H9 (cell line): Measurements from ENCODE around the gene PRR33. TPM values are rescaled to one million over a fixed set of nuclear protein-coding genes. Genes with fewer than 3 reads are reported as not detected.

Experiments used
- DNase-seq: peaks from one replicate; pipeline ENCODE4 v3.0.0-alpha.2; 2017
- H2AFZ ChIP-seq: one replicate; pipeline ENCODE4 v1.6.1; 2013; ENCODE audit warnings: mild to moderate bottlenecking, low read length, control low read depth, moderate library complexity
- H2AK5ac ChIP-seq: 2 replicates; pipeline ENCODE4 v1.6.1; 2013; ENCODE audit warnings: low read length, control low read depth, mixed read lengths; ENCODE audit not compliant: insufficient read length
- H2BK120ac ChIP-seq: one replicate; pipeline ENCODE4 v1.6.1; 2013; ENCODE audit warnings: low read depth, mild to moderate bottlenecking, low read length, control low read depth, inconsistent platforms; ENCODE audit not compliant: poor library complexity, severe bottlenecking
- H2BK12ac ChIP-seq: 2 replicates; pipeline ENCODE4 v1.6.1; 2013; ENCODE audit warnings: low read length, control low read depth, mixed read lengths, low read depth; ENCODE audit not compliant: insufficient read length
- H2BK15ac ChIP-seq: 2 replicates; pipeline ENCODE4 v1.6.1; 2013; ENCODE audit warnings: low read depth, low read length, control low read depth
- H2BK20ac ChIP-seq: one replicate; pipeline ENCODE4 v1.6.1; 2013; ENCODE audit warnings: low read depth, mild to moderate bottlenecking, low read length, control low read depth, inconsistent platforms; ENCODE audit not compliant: poor library complexity, severe bottlenecking
- H2BK5ac ChIP-seq: 2 replicates; pipeline ENCODE4 v1.6.1; 2013; ENCODE audit warnings: low read length, control low read depth, mixed read lengths; ENCODE audit not compliant: insufficient read length
- H3K14ac ChIP-seq: 2 replicates; pipeline ENCODE4 v1.6.1; 2013; ENCODE audit warnings: low read length, control low read depth; ENCODE audit not compliant: insufficient read depth
- H3K18ac ChIP-seq: 2 replicates; pipeline ENCODE4 v1.6.1; 2013; ENCODE audit warnings: low read depth, mild to moderate bottlenecking, mixed read lengths, low read length, control low read depth; ENCODE audit not compliant: insufficient read length
- H3K23ac ChIP-seq: 2 replicates; pipeline ENCODE4 v1.6.1; 2013; ENCODE audit warnings: low read length, control low read depth, mixed read lengths, low read depth; ENCODE audit not compliant: insufficient read length
- H3K23me2 ChIP-seq: 2 replicates; pipeline ENCODE4 v1.6.1; 2013; ENCODE audit warnings: low read depth, mild to moderate bottlenecking, mixed read lengths, low read length, control low read depth; ENCODE audit not compliant: insufficient read length, poor library complexity, severe bottlenecking
- H3K27ac ChIP-seq: 2 replicates; pipeline ENCODE4 v1.5.1; 2013; ENCODE audit warnings: low read length, control low read depth, mixed read lengths, low read depth; ENCODE audit not compliant: insufficient read length
- H3K27me3 ChIP-seq: 2 replicates; pipeline ENCODE4 v1.6.1; 2013; ENCODE audit warnings: low read length, control low read depth, inconsistent platforms; ENCODE audit not compliant: insufficient read depth
- H3K4ac ChIP-seq: 2 replicates; pipeline ENCODE4 v1.6.1; 2013; ENCODE audit warnings: low read depth, mild to moderate bottlenecking, control low read depth, inconsistent platforms, low read length, moderate library complexity
- H3K4me1 ChIP-seq: 2 replicates; pipeline ENCODE4 v1.6.1; 2013; ENCODE audit warnings: low read length, control low read depth, inconsistent platforms; ENCODE audit not compliant: insufficient read depth
- H3K4me2 ChIP-seq: 2 replicates; pipeline ENCODE4 v1.6.1; 2013; ENCODE audit warnings: low read length, control low read depth, mixed read lengths; ENCODE audit not compliant: insufficient read length, insufficient read depth
- H3K56ac ChIP-seq: 2 replicates; pipeline ENCODE4 v1.6.1; 2013; ENCODE audit warnings: low read depth, mild to moderate bottlenecking, mixed read lengths, low read length, control low read depth; ENCODE audit not compliant: insufficient read length
- H3K79me1 ChIP-seq: 2 replicates; pipeline ENCODE4 v1.6.1; 2013; ENCODE audit warnings: low read depth, mild to moderate bottlenecking, moderate library complexity, low read length, control low read depth, inconsistent platforms; ENCODE audit not compliant: insufficient read depth, poor library complexity, severe bottlenecking
- H3K79me2 ChIP-seq: 2 replicates; pipeline ENCODE4 v1.6.1; 2013; ENCODE audit warnings: low read length, control low read depth, inconsistent platforms; ENCODE audit not compliant: insufficient read depth
- H3K9ac ChIP-seq: 2 replicates; pipeline ENCODE4 v1.6.1; 2013; ENCODE audit warnings: low read length, control low read depth, mixed read lengths; ENCODE audit not compliant: insufficient read length; ENCODE audit errors: extremely low read depth
- H3K9me3 ChIP-seq: one replicate; pipeline ENCODE4 v1.6.1; 2013; ENCODE audit warnings: low read depth, low read length, inconsistent platforms; ENCODE audit not compliant: control insufficient read depth
- H3T11ph ChIP-seq: one replicate; pipeline ENCODE4 v1.6.1; 2013; ENCODE audit warnings: mild to moderate bottlenecking, low read length, control low read depth, inconsistent platforms
- H4K20me1 ChIP-seq: one replicate; pipeline ENCODE4 v1.6.1; 2013; ENCODE audit not compliant: control insufficient read depth, insufficient read length, insufficient read depth
- H4K5ac ChIP-seq: 2 replicates; pipeline ENCODE4 v1.6.1; 2013; ENCODE audit warnings: low read depth, mild to moderate bottlenecking, mixed read lengths, low read length, control low read depth; ENCODE audit not compliant: insufficient read length
- H4K8ac ChIP-seq: replicated peaks from 2 replicates; pipeline ENCODE4 v1.6.1; 2013; ENCODE audit warnings: low read length, control low read depth, mixed read lengths, low read depth; ENCODE audit not compliant: insufficient read length
- H4K91ac ChIP-seq: 2 replicates; pipeline ENCODE4 v1.6.1; 2013; ENCODE audit warnings: low read depth, mild to moderate bottlenecking, moderate library complexity, mixed read lengths, low read length, control low read depth; ENCODE audit not compliant: insufficient read length
- H3K27ac Mint-ChIP-seq, 3 experiments: 2 replicates in 2 of 3; 3 replicates in 1 of 3; pipeline ENCODE4 v1.8.0; 2020 to 2021; ENCODE audit warnings: mixed read lengths in 3 of 3, mild to moderate bottlenecking in 1 of 3, moderate library complexity in 1 of 3
- H3K27me3 Mint-ChIP-seq: 2 replicates; pipeline ENCODE4 v1.8.0; 2021; ENCODE audit warnings: low read depth, mild to moderate bottlenecking, moderate library complexity, mixed read lengths
- H3K36me3 Mint-ChIP-seq, 3 experiments: 2 replicates in 2 of 3; 3 replicates in 1 of 3; pipeline ENCODE4 v1.8.0; 2020 to 2021; ENCODE audit warnings: low read depth in 3 of 3, mixed read lengths in 3 of 3; ENCODE audit not compliant: insufficient read depth in 1 of 3
- H3K4me1 Mint-ChIP-seq, 2 experiments: 2 replicates each; pipeline ENCODE4 v1.8.0; 2020; ENCODE audit warnings: mixed read lengths in 2 of 2
- H3K4me3 Mint-ChIP-seq, 2 experiments: 2 replicates in 1 of 2; 3 replicates in 1 of 2; pipeline ENCODE4 v1.8.0; 2020 to 2021; ENCODE audit warnings: mild to moderate bottlenecking in 2 of 2, mixed read lengths in 2 of 2, moderate library complexity in 1 of 2
- H3K9me3 Mint-ChIP-seq, 2 experiments: 2 replicates in 1 of 2; 3 replicates in 1 of 2; pipeline ENCODE4 v1.8.0; 2020; ENCODE audit warnings: mild to moderate bottlenecking in 2 of 2, mixed read lengths in 2 of 2, moderate library complexity in 1 of 2
- CTCF ChIP-seq: fragments of 200-600 bp; sonication (generic); conservative IDR thresholded peaks from 3 replicates; pipeline ENCODE4 v1.8.0; 2021; ENCODE audit warnings: antibody characterized with exemption, mild to moderate bottlenecking
- WGBS: extraction: QIAGEN DNeasy Blood & Tissue Kit; methylation state at CpG from one replicate; pipeline ENCODE4 v1.1.7; 2013; ENCODE audit warnings: missing lambda C conversion rate, low lambda C conversion rate, mixed read lengths; ENCODE audit not compliant: insufficient read length; ENCODE audit errors: extremely low coverage; 5-methylcytosine and 5-hydroxymethylcytosine counted together
- total RNA-seq: library from RNA; stranded (reverse); gene quantifications from 2 replicates; pipeline ENCODE4 v1.2.1, GENCODE V29; 2021

Gene PRR33
- total RNA-seq, 1 experiment from 2014 or later: not detected

GRCh38 chr11:1873048-1873812, 18.5 kb downstream of the PRR33 start:
- no peaks in the 10 kb centered on the region for H3K27me3 ChIP-seq
- no peak overlapping the region for H3T11ph ChIP-seq
- H3K23me2 ChIP-seq: no peaks in the 10 kb centered on the region
- Mint-ChIP-seq H3K4me3 (no peak overlapping the region), H3K27me3 (peaks cover 15% of the 10 kb centered on the region), H3K9me3 (no peaks in the 10 kb centered on the region), H3K27ac (no peak overlapping the region), H3K36me3 (no peaks in the 10 kb centered on the region), H3K4me1 (peaks cover 4 to 10% of the 10 kb centered on the region in 2 experiments; a peak in 3 of 4 replicates)
- H3K79me1 ChIP-seq: no peaks in the 10 kb centered on the region
- no peak overlapping the region for H3K18ac ChIP-seq
- no peak overlapping the region for H3K4ac ChIP-seq
- no peak overlapping the region for H2BK20ac ChIP-seq
- no peak overlapping the region for H3K56ac ChIP-seq
- H4K8ac ChIP-seq: no peak overlapping the region
- H3K14ac ChIP-seq: no peak overlapping the region
- H2AFZ ChIP-seq: no peak overlapping the region
- no peak overlapping the region for H3K4me2 ChIP-seq
- no peak overlapping the region for H2BK15ac ChIP-seq
- no peak overlapping the region for H3K23ac ChIP-seq
- H3K4me1 ChIP-seq: no peaks in the 10 kb centered on the region
- no peak overlapping the region for H2AK5ac ChIP-seq
- H4K5ac ChIP-seq: no peak overlapping the region
- no peak overlapping the region for H3K27ac ChIP-seq
- H2BK12ac ChIP-seq: no peak overlapping the region
- no CpG with 5 or more reads among the region's 11 CpGs for WGBS
- H3K9me3 ChIP-seq: no peaks in the 10 kb centered on the region
- no peak overlapping the region for H4K91ac ChIP-seq
- H2BK5ac ChIP-seq: no peak overlapping the region
- H2BK120ac ChIP-seq: no peak overlapping the region
- no peak overlapping the region for H3K9ac ChIP-seq
- DNase-seq: no peak
- no peaks in the 10 kb centered on the region for H3K79me2 ChIP-seq
- no peak for TF ChIP-seq CTCF
- H4K20me1 ChIP-seq: no peaks in the 10 kb centered on the region
